Measurements from ENCODE around the gene NMNAT1. TPM values are rescaled to one million over a fixed set of nuclear protein-coding genes. Genes with fewer than 3 reads are reported as not detected.

The NMNAT1 gene
- 3.2 and 5.0 TPM in 2 replicates for polyA plus RNA-seq

DNA sequence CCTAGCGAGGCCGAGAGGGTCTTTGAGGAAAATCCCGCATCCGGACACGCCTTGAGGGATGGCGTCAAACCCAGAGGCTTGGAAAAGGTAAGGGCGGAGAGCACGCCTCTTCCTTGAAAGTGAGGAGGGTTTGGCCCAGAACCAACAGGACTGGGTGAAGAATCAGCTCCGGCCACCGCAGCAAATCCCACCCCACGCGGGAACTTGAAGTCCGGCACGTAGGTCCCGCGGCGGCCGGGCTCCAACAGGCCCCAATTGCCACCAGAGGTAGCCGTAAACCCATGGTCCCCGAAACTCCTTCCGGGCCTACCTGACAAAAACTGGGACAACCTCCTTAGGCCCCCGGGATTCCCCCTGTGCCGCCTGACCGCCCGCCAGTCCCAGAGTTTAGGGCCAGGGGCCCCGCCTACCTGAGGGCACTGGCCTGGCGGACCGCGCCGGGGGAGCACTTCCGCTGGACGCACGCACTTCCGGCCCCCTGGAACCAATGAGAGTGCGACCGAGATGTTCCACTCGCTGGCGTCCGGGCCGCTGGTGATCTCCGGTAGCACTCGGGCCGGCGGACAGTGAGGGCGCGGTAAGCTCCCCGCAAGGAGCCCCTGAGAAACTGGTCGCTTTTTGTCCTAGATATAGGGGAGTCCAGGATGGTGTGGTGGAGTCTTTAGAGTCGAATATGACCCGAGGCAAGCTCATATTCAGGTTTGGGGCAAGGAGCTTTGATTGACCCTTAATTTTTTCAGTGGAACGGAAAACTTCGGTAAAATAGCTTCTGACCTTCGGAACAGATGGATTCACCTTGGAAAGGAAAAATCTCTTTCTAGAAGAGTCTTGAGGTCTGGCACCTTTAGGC, at the start of gene NMNAT1, which contains the start of gene LZIC:
Gene NMNAT1 (plus strand): TSS at position 537 of the 850 bp plus-strand sequence. CDS start 28,599 bp downstream, outside the sequence.
Gene LZIC (minus strand): TSS at position 453 of the 850 bp plus-strand sequence. CDS start 6,772 bp downstream, outside the sequence.

DNA sequence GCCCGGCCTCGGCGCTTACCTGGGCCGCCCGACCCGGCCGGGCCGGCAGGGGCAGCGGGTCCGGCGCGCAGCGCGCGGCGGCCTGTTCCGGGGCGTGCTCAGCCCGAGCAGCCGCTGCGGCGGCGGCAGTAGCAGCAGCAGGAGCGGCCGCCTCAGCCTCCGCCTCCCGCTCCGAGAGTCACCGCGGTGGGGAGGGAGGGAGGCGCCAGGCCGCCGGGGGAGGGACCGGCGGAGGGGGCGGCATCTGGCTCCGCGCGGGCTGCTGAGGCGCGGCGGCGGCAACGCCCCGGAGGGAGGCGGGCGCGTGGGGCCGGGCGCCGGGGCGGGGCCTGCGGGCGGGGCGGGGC, 33.2 kb upstream of the NMNAT1 start, which contains the start of gene CTNNBIP1:
Gene CTNNBIP1 (minus strand): TSS at position 194 of the 347 bp plus-strand sequence. CDS start 38,205 bp downstream, outside the sequence.

DNA sequence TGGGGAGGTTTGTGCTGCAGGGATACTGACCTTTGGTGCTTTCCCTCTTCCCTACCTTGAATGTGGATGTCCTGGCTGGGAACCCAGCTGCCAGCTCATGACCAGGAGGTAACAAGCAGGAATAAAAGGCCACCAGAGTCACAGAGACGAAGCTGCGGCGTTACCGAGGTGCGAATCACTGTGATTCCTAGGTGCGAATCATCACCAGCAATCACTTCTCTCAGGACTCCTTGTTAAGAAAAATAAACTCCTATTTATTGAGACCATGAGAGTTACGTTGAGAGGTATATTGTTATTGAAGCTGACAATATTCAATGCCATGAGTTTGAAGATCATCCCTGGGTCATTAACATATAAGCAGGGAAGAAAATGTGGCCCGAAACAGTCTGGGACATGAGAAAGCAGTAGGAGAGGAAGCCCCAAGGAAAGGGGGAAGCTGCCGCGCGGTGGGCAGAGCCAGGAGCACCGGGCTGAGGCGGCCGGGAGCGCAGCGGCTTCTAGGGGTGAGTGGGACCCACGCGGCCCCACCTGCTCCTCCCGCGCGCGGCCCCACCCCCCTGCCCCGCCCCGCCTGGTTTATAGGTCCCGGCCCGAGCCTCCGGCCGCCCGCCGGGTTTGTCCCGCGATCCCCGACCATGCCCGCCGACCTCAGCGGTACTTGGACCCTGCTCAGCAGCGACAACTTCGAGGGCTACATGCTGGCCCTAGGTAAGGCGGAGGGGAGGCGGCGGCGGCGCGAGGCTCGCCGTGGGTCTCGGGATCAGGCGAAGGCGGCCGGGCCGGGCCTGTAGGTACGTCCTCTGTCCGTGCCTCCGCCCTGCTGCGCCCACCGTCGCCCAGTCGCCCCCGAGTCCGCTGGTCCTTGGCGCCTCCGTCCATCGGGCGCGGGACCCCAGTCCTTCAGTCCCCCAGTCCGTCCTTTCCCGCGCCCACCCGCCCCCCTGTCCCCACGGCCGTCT, 53.6 kb downstream of the NMNAT1 start, which contains the start of gene RBP7:
Gene RBP7 (plus strand): TSS at position 605 of the 959 bp plus-strand sequence. CDS start 31 bp downstream, at position 636.

GRCh38 chr1:10032590-10033358, 89.5 kb downstream of the NMNAT1 start, which contains the start of gene UBE4B:
UBE4B (plus strand) TSS chr1:10032958; CDS start chr1:10033671, 713 bp downstream.

Other genes starting within 250 kb of the NMNAT1 start
- 18.9 and 81.3 TPM in 2 replicates for gene CLSTN1, start 119.5 kb upstream of the NMNAT1 start, polyA plus RNA-seq
- gene CTNNBIP1, start 33.2 kb upstream of the NMNAT1 start, polyA plus RNA-seq = 0.13 and 1.4 TPM in 2 replicates
- gene LZIC, start 84 bp upstream of the NMNAT1 start, polyA plus RNA-seq = 29.8 and 36.8 TPM in 2 replicates
- gene RBP7, start 53.8 kb downstream of the NMNAT1 start, polyA plus RNA-seq = 2.0 TPM in 1 of 2 replicates, not detected in the other
- 9.2 and 10.1 TPM in 2 replicates for gene UBE4B, start 89.5 kb downstream of the NMNAT1 start, polyA plus RNA-seq

Measured in Purkinje cell (primary cell).